ENCODE measurements around the gene DAAM2. TPM values are rescaled to one million over a fixed set of nuclear protein-coding genes. Genes with fewer than 3 reads are reported as not detected.

Gene DAAM2
- total RNA-seq, 1 experiment from 2014 or later, result 0.97 TPM

DNA sequence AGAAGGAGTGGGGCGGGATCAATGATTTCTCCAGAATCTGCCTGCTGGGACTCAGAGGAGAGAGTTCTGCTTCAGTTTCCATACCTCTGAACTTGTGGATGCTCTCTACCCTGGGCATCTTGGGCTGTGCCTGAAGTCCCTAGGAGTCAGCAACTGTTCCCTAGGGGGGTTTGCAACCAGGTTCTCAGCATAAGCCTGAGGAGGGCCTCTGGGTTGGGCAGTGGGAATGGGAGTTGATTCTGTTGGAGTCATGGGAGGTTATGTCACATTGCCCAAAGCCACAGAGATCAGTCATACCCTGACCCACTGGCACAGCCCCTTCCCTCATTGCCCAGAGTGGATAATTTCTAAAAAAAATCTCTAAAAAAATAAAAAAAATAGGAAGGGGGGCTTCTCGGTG is 94.7 kb downstream of the DAAM2 start:
- H3K27me3 ChIP-seq (ENCODE audit: control insufficient read depth, insufficient read depth, low read length), result no peaks in the 10 kb centered on the region
- no peak for DNase-seq
- no peak overlapping the region for H3K4me3 ChIP-seq (ENCODE audit: insufficient read depth, low read depth, low read length)
- H3K36me3 ChIP-seq (replicated peaks; ENCODE audit: control insufficient read depth, insufficient read depth, low read length), result no peaks in the 10 kb centered on the region

DNA sequence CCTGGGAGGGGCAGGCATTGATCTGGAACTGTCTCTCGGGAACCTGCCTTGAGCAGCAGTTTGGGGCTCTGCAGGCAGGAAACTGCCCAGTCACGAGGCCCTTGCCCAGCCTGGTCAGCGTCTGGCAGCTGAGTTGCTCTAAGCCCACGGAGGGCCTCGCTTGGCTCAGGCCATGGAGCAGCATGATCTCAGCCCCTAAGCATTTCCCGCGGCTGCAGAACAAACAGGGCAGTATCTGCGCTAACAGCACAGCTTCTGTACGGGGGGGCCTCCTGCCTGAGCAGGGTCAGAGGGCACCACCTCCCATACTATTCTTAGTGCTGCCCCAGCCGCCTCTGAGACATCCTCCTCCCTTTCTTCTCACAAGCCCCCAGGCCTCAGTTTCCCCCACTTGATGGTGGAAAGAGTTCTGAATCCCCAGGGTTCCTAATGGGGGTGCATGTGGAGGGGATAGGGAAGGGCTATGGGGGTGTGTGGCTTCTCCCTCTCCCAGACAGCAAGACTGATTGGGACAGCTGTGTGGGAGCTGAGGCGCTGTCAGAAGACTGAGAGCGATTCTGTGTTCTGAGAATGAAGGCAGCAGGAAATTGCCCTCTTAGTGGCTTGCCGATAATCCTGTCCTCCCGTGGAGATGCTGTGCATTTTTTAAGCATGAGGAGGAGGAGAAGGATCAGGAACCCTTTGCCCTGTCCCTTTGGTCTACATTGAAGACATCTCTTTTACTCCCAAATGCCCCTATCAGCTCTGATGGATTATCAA is 95.7 kb downstream of the DAAM2 start:
- H3K4me3 ChIP-seq (ENCODE audit: insufficient read depth, low read depth, low read length), result no peak overlapping the region
- DNase-seq, result no peak
- H3K27me3 ChIP-seq (ENCODE audit: control insufficient read depth, insufficient read depth, low read length), result no peaks in the 10 kb centered on the region
- no peaks in the 10 kb centered on the region for H3K36me3 ChIP-seq (replicated peaks; ENCODE audit: control insufficient read depth, insufficient read depth, low read length)

DNA sequence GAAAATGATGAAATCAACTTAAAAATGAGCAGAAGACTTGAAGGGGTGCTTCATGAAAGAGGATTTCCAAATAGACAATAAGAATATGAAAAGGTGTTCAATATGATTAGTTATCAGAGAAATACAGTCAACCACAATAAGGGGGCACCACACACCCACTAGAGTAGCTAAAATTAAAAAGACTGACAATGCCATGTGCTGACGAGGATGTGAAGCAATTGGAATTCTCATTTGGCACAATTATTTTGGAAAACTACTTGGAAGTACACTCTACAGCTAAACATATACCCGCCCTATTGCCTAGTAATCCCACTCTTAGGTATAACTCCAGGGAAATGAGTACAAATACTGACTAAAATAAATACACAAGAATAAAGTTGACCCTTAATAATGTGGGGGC is 97.1 kb downstream of the DAAM2 start:
- DNase-seq, result no peak
- no peak overlapping the region for H3K4me3 ChIP-seq (ENCODE audit: insufficient read depth, low read depth, low read length)
- no peaks in the 10 kb centered on the region for H3K27me3 ChIP-seq (ENCODE audit: control insufficient read depth, insufficient read depth, low read length)
- no peaks in the 10 kb centered on the region for H3K36me3 ChIP-seq (replicated peaks; ENCODE audit: control insufficient read depth, insufficient read depth, low read length)

DNA sequence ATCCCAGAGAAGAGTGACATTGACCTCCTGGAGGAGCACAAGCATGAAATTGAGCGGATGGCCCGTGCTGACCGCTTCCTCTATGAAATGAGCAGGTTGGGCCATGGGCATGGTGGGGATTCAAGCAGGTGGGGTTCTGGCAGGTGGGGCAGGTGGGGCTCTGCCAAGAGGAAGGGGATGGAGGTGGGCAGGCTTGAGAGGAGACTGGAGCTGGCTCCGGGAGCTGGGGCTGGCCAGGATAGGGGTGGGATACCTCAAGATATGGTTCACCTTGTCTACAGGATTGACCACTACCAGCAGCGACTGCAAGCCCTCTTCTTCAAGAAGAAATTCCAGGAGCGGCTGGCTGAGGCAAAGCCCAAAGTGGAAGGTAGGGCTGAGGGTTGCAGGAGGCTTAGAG is 99.2 kb downstream of the DAAM2 start:
- Histone ChIP-seq H3K36me3 (replicated peaks; ENCODE audit: control insufficient read depth, insufficient read depth, low read length) (no peaks in the 10 kb centered on the region), H3K27me3 (ENCODE audit: control insufficient read depth, insufficient read depth, low read length) (no peaks in the 10 kb centered on the region), H3K4me3 (ENCODE audit: insufficient read depth, low read depth, low read length) (no peak overlapping the region)
- DNase-seq, result no peak

DNA sequence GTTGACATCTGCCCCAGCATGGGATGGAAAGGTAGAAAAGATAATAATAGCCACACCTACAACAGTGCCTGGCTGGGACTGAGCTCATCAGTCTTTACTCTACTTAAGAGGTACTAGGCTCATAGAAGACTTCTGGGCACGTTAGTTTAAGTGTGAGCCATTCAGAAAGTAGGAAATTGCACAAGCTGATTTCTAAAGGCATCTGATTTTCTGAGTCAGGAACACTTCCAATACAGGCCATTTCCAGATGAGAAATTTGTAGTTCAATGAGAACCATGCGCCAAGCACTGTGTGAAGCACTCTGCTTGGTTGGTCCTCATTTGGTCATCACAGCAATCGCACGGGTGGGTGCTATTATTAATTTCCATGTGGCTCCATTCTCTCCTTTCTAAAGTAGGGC is 99.8 kb downstream of the DAAM2 start:
- Histone ChIP-seq H3K36me3 (replicated peaks; ENCODE audit: control insufficient read depth, insufficient read depth, low read length) (no peaks in the 10 kb centered on the region), H3K27me3 (ENCODE audit: control insufficient read depth, insufficient read depth, low read length) (no peaks in the 10 kb centered on the region)
- no peak for DNase-seq

DNA sequence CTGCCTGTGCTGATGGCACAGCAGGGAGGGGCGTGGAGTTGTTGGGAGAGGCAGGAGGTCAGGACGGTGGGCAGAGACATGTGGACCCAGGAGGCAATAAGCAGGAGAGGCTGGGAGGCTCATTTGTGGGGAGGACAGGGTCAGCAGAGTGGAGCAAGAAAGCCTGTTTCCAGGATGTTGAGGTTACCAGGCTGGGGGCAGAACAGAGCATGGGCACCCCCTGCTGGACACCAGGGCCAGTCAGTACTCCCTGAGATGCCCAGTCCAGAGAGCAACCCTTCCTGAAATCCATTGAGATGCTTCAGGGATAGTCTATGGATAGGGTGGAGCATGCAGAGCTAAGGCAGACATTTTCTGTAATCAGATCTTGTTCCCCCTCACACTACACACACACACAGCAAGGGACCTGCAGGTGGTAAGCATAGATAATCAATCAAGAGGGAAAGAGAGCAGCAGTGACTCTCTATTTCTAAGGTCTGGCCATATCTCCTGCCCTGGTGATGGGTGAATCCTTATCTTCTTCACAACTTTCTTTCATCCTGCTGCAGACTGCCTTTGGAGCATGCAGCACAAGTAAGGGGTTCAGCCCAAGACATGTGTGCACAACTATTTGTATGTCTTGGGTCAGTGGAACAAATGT is 100.4 kb downstream of the DAAM2 start:
- peak; percentile 89 for DNase-seq
- no peaks in the 10 kb centered on the region for H3K36me3 ChIP-seq (replicated peaks; ENCODE audit: control insufficient read depth, insufficient read depth, low read length)
- H3K4me3 ChIP-seq (ENCODE audit: insufficient read depth, low read depth, low read length), result no peak overlapping the region
- H3K27me3 ChIP-seq (ENCODE audit: control insufficient read depth, insufficient read depth, low read length), result no peaks in the 10 kb centered on the region

More for the DNA sequence above, 99.8 kb downstream of the DAAM2 start:
- no peak overlapping the region for H3K4me3 ChIP-seq (ENCODE audit: insufficient read depth, low read depth, low read length)

DNA sequence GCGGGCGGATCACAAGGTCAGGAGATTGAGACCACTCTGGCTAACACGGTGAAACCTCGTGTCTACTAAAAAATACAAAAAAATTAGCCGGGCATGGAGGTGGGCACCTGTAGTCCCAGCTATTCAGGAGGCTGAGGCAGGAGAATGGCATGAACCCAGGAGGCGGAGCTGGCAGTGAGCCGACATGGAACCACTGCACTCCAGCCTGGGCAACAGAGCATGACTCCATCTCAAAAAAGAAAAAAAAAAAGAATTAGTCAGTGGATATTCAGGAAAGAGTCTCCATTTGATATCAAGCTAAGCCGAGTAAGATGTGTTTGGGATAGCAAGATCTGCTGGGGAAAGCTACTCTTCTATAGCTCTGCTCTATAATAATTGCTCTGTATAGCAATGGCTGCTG is 101.1 kb downstream of the DAAM2 start:
- no peak overlapping the region for H3K4me3 ChIP-seq (ENCODE audit: insufficient read depth, low read depth, low read length)
- no peak for DNase-seq
- no peaks in the 10 kb centered on the region for H3K27me3 ChIP-seq (ENCODE audit: control insufficient read depth, insufficient read depth, low read length)
- no peaks in the 10 kb centered on the region for H3K36me3 ChIP-seq (replicated peaks; ENCODE audit: control insufficient read depth, insufficient read depth, low read length)

DNA sequence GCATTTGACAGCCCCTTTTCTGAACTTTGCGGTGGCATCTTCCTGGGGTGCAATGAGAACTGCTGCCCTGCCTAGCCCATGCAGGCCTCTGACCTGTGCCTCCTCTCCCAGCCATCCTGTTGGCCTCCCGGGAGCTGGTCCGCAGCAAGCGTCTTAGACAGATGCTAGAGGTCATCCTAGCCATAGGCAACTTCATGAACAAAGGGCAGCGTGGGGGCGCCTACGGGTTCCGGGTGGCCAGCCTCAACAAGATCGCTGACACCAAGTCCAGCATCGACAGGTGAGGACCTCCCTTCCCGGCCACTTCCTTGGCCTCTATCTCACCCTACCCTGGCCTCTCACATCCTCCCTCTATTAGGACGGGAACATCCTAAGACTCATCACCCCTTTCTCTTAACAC is 104.5 kb downstream of the DAAM2 start:
- Histone ChIP-seq H3K4me3 (ENCODE audit: insufficient read depth, low read depth, low read length) (no peak overlapping the region), H3K27me3 (ENCODE audit: control insufficient read depth, insufficient read depth, low read length) (no peaks in the 10 kb centered on the region), H3K36me3 (replicated peaks; ENCODE audit: control insufficient read depth, insufficient read depth, low read length) (no peaks in the 10 kb centered on the region)
- DNase-seq, result no peak

DNA sequence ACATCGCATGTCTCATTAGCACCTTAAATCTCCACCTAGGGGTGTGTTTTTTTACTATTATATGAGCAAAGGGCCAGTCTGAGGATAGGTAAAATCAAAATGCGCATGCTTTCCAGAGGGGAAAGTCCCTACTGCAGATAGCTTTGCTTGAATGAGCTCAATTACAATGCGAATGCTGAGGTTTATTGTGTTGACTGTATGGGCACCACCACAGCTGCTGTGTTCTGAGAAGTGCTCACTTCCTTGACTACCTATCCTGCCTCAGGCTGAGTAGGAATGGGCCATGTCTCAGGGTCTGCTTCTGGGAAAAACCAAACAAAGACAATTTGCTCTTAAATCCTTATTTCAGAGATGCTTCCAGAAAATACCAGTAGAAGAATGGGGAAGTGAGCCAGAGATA is 105.5 kb downstream of the DAAM2 start:
- DNase-seq, result peak; percentile 60
- H3K36me3 ChIP-seq (replicated peaks; ENCODE audit: control insufficient read depth, insufficient read depth, low read length), result no peaks in the 10 kb centered on the region
- H3K27me3 ChIP-seq (ENCODE audit: control insufficient read depth, insufficient read depth, low read length), result no peaks in the 10 kb centered on the region
- no peak overlapping the region for H3K4me3 ChIP-seq (ENCODE audit: insufficient read depth, low read depth, low read length)

DNA sequence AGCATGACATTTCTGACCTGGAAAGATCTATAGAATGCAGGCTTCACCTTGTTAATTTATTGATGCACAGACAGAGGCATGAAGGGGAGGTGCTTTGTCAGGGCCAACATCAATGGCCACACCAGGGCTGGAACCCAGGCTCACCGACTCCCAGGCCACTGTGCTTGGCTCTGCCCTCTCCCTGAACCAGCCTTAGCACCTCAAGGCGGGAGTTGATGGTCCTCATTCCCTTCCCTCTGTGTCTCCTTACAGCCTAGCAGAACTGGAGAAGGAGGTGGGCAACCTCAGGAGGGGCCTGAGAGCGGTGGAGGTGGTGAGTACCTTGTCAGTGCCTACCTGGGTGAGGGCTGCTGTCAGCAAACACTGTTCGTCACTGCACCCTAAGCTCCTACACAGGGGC is 106.4 kb downstream of the DAAM2 start:
- no peaks in the 10 kb centered on the region for H3K36me3 ChIP-seq (replicated peaks; ENCODE audit: control insufficient read depth, insufficient read depth, low read length)

DNA sequence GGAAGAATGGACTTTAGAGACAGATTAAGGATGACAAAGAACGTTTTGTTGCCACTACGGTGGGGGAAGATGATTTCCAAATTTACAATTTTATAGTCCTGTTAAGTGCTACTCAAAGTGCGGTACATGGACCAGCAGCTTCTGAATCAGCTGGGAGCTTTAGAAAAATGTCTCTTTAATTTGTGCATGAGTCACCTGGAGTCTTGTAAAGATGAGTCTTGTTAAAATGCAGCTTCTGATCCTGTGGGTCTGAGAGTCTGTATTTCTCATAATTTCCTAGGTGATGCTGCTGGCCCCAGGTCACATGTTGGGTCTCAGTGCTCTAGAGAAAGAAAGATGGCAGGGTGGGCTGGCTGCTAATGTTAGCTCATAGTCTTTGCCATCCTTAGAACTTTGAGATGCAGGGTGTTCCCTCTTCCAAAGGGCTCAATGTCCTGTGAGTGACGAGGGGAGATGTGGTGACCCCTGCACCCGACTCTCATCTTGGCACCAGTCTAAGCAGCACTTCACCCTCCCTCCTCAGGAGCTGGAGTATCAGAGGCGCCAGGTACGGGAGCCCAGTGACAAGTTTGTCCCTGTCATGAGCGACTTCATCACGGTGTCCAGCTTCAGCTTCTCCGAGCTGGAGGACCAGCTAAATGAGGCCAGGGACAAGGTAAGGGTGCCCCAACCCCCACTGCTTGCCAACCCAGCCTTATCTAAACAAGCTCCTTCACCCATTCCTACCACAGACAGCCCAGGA is 107.5 kb downstream of the DAAM2 start:
- Histone ChIP-seq H3K4me3 (ENCODE audit: insufficient read depth, low read depth, low read length) (no peak overlapping the region), H3K27me3 (ENCODE audit: control insufficient read depth, insufficient read depth, low read length) (no peaks in the 10 kb centered on the region), H3K36me3 (replicated peaks; ENCODE audit: control insufficient read depth, insufficient read depth, low read length) (no peaks in the 10 kb centered on the region)
- no peak for DNase-seq

More for the DNA sequence above, 106.4 kb downstream of the DAAM2 start:
- DNase-seq, result no peak
- Histone ChIP-seq H3K27me3 (ENCODE audit: control insufficient read depth, insufficient read depth, low read length) (no peaks in the 10 kb centered on the region), H3K4me3 (ENCODE audit: insufficient read depth, low read depth, low read length) (no peak overlapping the region)

DNA sequence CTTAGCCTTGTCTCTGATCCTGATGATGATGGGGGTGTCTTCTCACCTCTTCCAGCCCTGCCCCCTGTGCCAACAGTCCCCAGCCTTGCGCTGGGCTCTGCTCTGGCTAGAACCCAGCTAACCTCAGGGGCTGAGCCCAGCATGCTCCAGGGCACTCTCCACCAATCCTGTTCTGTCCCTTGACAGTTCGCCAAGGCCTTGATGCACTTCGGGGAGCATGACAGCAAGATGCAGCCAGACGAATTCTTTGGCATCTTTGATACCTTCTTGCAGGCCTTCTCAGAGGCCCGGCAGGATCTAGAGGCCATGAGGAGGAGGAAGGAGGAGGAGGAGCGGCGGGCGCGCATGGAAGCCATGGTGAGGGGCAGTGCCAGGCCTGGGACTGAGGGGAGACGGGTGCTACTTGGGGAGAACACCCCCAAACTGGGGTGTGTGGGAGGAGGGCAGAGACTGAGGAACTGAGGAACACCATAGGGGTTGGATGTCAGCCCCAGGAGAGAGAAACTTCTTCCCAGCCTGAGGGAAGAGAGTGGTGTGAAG is 109.0 kb downstream of the DAAM2 start:
- no peak for DNase-seq
- no peak overlapping the region for H3K4me3 ChIP-seq (ENCODE audit: insufficient read depth, low read depth, low read length)
- no peaks in the 10 kb centered on the region for H3K27me3 ChIP-seq (ENCODE audit: control insufficient read depth, insufficient read depth, low read length)

DNA sequence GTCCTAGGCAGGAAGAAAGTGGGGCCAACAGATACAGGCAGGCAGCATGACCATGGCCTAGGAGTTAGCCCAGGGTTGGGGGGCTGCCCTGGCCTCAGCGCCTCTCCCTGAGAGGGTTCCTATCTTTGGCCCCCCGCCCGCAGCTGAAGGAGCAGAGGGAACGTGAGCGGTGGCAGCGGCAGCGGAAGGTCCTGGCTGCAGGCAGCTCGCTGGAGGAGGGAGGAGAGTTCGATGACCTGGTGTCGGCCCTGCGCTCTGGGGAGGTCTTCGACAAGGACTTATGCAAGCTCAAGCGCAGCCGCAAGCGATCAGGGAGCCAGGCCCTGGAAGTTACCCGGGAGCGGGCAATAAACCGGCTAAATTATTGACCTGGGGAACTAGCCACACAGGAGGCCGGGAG is 109.5 kb downstream of the DAAM2 start:
- DNase-seq, result no peak
- H3K27me3 ChIP-seq (ENCODE audit: control insufficient read depth, insufficient read depth, low read length), result no peaks in the 10 kb centered on the region
- no peak overlapping the region for H3K4me3 ChIP-seq (ENCODE audit: insufficient read depth, low read depth, low read length)
- no peaks in the 10 kb centered on the region; the same call in 1 of the 2 replicates for H3K36me3 ChIP-seq (replicated peaks; ENCODE audit: control insufficient read depth, insufficient read depth, low read length)

More for the DNA sequence above, 109.0 kb downstream of the DAAM2 start:
- no peaks in the 10 kb centered on the region; the same call in 1 of the 2 replicates for H3K36me3 ChIP-seq (replicated peaks; ENCODE audit: control insufficient read depth, insufficient read depth, low read length)

DNA sequence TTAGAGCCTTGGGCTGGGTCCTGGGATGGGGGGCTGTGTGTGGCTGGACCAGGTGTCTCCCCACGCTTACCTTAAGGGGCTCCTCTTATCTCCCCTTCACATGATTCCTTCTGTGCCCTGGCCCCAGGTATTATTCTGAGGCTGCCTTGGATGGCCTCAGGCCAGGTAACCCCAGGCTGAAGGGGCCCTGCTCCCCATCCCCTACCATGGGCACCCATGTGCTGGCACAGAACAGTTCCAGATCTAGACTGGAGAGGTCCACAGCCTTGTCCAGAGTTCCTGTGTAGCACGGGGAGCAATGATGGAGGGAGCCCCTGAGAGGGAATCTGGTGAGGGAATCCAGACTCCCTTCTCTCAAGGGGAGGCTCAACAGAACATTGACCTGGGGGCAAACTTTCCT is 110.0 kb downstream of the DAAM2 start:
- Histone ChIP-seq H3K27me3 (ENCODE audit: control insufficient read depth, insufficient read depth, low read length) (no peaks in the 10 kb centered on the region), H3K36me3 (replicated peaks; ENCODE audit: control insufficient read depth, insufficient read depth, low read length) (no peaks in the 10 kb centered on the region; the same call in 1 of the 2 replicates), H3K4me3 (ENCODE audit: insufficient read depth, low read depth, low read length) (no peak overlapping the region)
- DNase-seq, result no peak

Measured in H7 (cell line).